IMR-90 (cell line): ENCODE measurements around the gene RASGEF1C. TPM values are rescaled to one million over a fixed set of nuclear protein-coding genes. Genes with fewer than 3 reads are reported as not detected.
A peak's percentile ranks its signal among the peaks of the same experiment; 100 is the strongest.

Source experiments
- ATAC-seq: fragments of 200-7000 bp; cut with Tn5 transposase; 2 replicates; pipeline ENCODE4 v1.9.1; 2020; ENCODE audit warnings: low read depth, mild to moderate bottlenecking, moderate library complexity
- BruUV-seq: library from RNA; stranded (reverse); fragments of 400-500 nt; replicated peaks from 2 replicates; lab custom pipeline; 2021; lab: Mats Ljungman, UMichigan
- CTCF ChIA-PET: fragments of 300-600 bp; formaldehyde crosslinking; extraction: SDS; loops from one replicate; lab custom pipeline; 2021; ENCODE audit warnings: antibody characterized with exemption; lab: Yijun Ruan, JAX
- POLR2A ChIA-PET: fragments of 300-600 bp; sonication (Branson Sonifier 250); formaldehyde crosslinking; loops from one replicate; lab custom pipeline; 2022; ENCODE audit warnings: antibody characterized with exemption; ENCODE audit not compliant: unreplicated experiment; lab: Charles Lee
- DNase-seq: peaks from one replicate; pipeline ENCODE4 v3.0.0; 2013
- H2AFZ ChIP-seq: replicated peaks from 2 replicates; pipeline ENCODE3; 2013; ENCODE audit warnings: low read length, mild to moderate bottlenecking; ENCODE audit not compliant: poor library complexity
- H2AK5ac ChIP-seq: 2 replicates; pipeline ENCODE4 v1.6.1; 2013; ENCODE audit warnings: low read depth, low read length, inconsistent platforms
- H2AK9ac ChIP-seq: replicated peaks from 2 replicates; pipeline ENCODE3; 2013; ENCODE audit warnings: mild to moderate bottlenecking, low read depth, low read length, moderate library complexity; ENCODE audit not compliant: poor library complexity
- H2BK120ac ChIP-seq: 2 replicates; pipeline ENCODE4 v1.6.1; 2013; ENCODE audit warnings: low read depth, low read length, inconsistent platforms
- H2BK15ac ChIP-seq: 3 replicates; pipeline ENCODE4 v1.6.1; 2013; ENCODE audit warnings: low read depth, low read length, inconsistent platforms
- H2BK20ac ChIP-seq: 2 replicates; pipeline ENCODE4 v1.6.1; 2013; ENCODE audit warnings: low read depth, mild to moderate bottlenecking, inconsistent platforms, low read length, moderate library complexity
- H2BK5ac ChIP-seq: 2 replicates; pipeline ENCODE4 v1.6.1; 2013; ENCODE audit warnings: mild to moderate bottlenecking, low read depth, low read length, inconsistent platforms; ENCODE audit not compliant: poor library complexity, severe bottlenecking
- H3K14ac ChIP-seq: replicated peaks from 2 replicates; pipeline ENCODE4 v1.6.1; 2013; ENCODE audit warnings: low read depth, low read length, inconsistent platforms
- H3K18ac ChIP-seq: 2 replicates; pipeline ENCODE4 v1.6.1; 2013; ENCODE audit warnings: low read depth, low read length, control low read depth
- H3K23ac ChIP-seq: 2 replicates; pipeline ENCODE4 v1.6.1; 2013; ENCODE audit warnings: low read depth, low read length, inconsistent platforms
- H3K27ac ChIP-seq: 2 replicates; pipeline ENCODE4 v1.5.1; 2013; ENCODE audit warnings: mild to moderate bottlenecking, control low read depth, low read length; ENCODE audit not compliant: insufficient read depth
- H3K27me3 ChIP-seq: 2 replicates; pipeline ENCODE4 v1.6.1; 2013; ENCODE audit warnings: low read length; ENCODE audit not compliant: control insufficient read depth, insufficient read depth
- H3K36me3 ChIP-seq: 2 replicates; pipeline ENCODE4 v1.6.1; 2013; ENCODE audit warnings: low read length, mixed read lengths; ENCODE audit not compliant: control insufficient read depth, insufficient read depth
- H3K4ac ChIP-seq: 2 replicates; pipeline ENCODE4 v1.6.1; 2013; ENCODE audit warnings: low read depth, low read length, inconsistent platforms
- H3K4me1 ChIP-seq: 2 replicates; pipeline ENCODE4 v1.6.1; 2013; ENCODE audit warnings: low read length, mixed read lengths; ENCODE audit not compliant: control insufficient read depth, insufficient read depth
- H3K4me2 ChIP-seq: 2 replicates; pipeline ENCODE4 v1.6.1; 2013; ENCODE audit warnings: low read depth, mild to moderate bottlenecking, control low read depth, low read length, moderate library complexity
- H3K4me3 ChIP-seq: 2 replicates; pipeline ENCODE4 v1.5.1; 2013; ENCODE audit warnings: low read depth, mild to moderate bottlenecking, control low read depth, low read length, moderate library complexity; ENCODE audit not compliant: insufficient read depth
- H3K56ac ChIP-seq: 2 replicates; pipeline ENCODE4 v1.6.1; 2013; ENCODE audit warnings: low read length, inconsistent platforms; ENCODE audit not compliant: insufficient read depth; ENCODE audit errors: extremely low read depth
- H3K79me1 ChIP-seq, 2 experiments: 2 replicates each; pipeline ENCODE4 v1.6.1; 2013; ENCODE audit warnings: low read length in 2 of 2, inconsistent platforms in 1 of 2, low read depth in 1 of 2
- H3K9ac ChIP-seq: 2 replicates; pipeline ENCODE4 v1.6.1; 2013; ENCODE audit warnings: low read depth, low read length, control low read depth
- H3K9me1 ChIP-seq: 2 replicates; pipeline ENCODE4 v1.6.1; 2013; ENCODE audit warnings: low read length, inconsistent platforms; ENCODE audit not compliant: insufficient read depth
- H3K9me3 ChIP-seq: 2 replicates; pipeline ENCODE4 v1.6.1; 2013; ENCODE audit warnings: low read length; ENCODE audit not compliant: control insufficient read depth, insufficient read depth
- H4K20me1 ChIP-seq: 2 replicates; pipeline ENCODE4 v1.6.1; 2013; ENCODE audit warnings: low read length, inconsistent platforms; ENCODE audit not compliant: insufficient read depth
- H4K5ac ChIP-seq: 2 replicates; pipeline ENCODE4 v1.6.1; 2013; ENCODE audit warnings: mild to moderate bottlenecking, low read depth, low read length, control low read depth
- H4K8ac ChIP-seq, 2 experiments: 2 replicates each; pipeline ENCODE4 v1.6.1; 2013; ENCODE audit warnings: low read depth in 2 of 2, low read length in 2 of 2, control low read depth in 1 of 2, inconsistent platforms in 1 of 2
- H4K91ac ChIP-seq: 2 replicates; pipeline ENCODE4 v1.6.1; 2013; ENCODE audit warnings: low read depth, low read length, inconsistent platforms; ENCODE audit not compliant: insufficient read depth
- BHLHE40 ChIP-seq: fragments of 150-350 bp; IDR thresholded peaks from 2 replicates; pipeline ENCODE4 v1.6.1; 2016; ENCODE audit warnings: mild to moderate bottlenecking, low read depth, low read length
- RCOR1 ChIP-seq: IDR thresholded peaks from 2 replicates; pipeline ENCODE4 v1.6.1; 2012; ENCODE audit warnings: mild to moderate bottlenecking, low read length, improper control_type of control experiment; ENCODE audit not compliant: insufficient replicate concordance
- WGBS, 2 experiments: methylation state at CpG; one replicate each; pipeline versions ENCODE4 v1.1.5 to v1.1.7; 2013; ENCODE audit warnings: missing lambda C conversion rate in 2 of 2; ENCODE audit not compliant: insufficient read length in 1 of 2; ENCODE audit errors: extremely low coverage in 2 of 2; 5-methylcytosine and 5-hydroxymethylcytosine counted together
- dilution Hi-C: fragments of 300-500 bp; cut with HindIII; formaldehyde crosslinking; loops from one replicate; pipeline ENCODE4 v1.14.3; 2018; ENCODE audit warnings: low sequenced_read_pairs; ENCODE audit not compliant: unreplicated experiment
- in situ Hi-C: fragments of 300-500 bp; cut with MboI; formaldehyde crosslinking; loops from 3 replicates; pipeline ENCODE4 v1.14.3; 2019; ENCODE audit warnings: low sequenced_read_pairs, inconsistent platforms, mixed read lengths
- intact Hi-C: fragments of 100-400 bp; cut with micrococcal nuclease; formaldehyde crosslinking; loops from 2 replicates; pipeline ENCODE4 v1.10.0; 2022
- polyA plus RNA-seq, 3 experiments: library from polyadenylated mRNA; depleted of rRNA; stranded (reverse); fragments of >200 nt; gene quantifications; 2 replicates each; pipeline ENCODE4 v1.2.3, GENCODE V29; 2012; ENCODE audit warnings: low replicate concordance in 1 of 3
- total RNA-seq: library from RNA; depleted of rRNA; stranded (reverse); fragments of >200 nt; gene quantifications from 2 replicates; pipeline ENCODE4 v1.2.3, GENCODE V29; 2012

RASGEF1C gene
- total and polyA plus RNA-seq, 2 of the 4 experiments (the other 2 are of a cell fraction) = not detected

DNA sequence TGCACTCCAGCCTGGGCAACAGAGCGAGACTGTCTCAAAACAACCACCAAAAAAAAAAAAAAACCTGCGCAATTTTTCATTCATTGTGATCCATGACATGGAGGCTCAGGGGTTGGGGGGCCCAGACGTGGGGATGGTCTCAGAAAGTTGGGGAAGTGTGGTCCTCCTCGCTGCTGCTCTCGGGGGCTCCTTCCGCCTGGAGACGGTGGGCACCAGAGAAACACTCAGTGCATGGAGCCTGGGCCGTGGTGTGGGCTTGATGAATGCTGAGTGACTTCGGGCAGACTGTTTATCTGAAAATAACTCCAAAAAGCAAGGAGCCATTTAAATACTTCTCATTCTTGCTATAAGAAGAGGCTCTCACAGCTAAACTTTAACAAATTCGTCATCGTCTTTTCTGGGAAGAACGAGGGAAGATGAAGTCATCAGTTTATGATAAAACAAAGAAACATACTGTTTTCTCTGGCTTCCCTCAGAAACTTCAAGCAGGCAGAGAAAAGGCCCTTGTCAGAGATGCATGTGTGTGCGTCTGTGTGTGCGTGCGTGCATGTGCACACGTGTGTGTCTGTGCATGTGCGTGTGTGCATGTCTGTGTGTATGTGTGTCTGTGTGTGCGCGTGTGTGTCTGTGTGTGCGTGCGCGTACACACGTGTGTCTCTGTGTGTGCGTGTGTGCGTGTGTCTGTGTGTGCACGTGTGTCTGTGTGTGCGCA is 35.0 kb downstream of the RASGEF1C start:
- no peak overlapping the region for H3K4me3 ChIP-seq
- H2AFZ ChIP-seq = peak overlapping the region; percentile 66
- DNase-seq (peak; percentile 90), ATAC-seq (peak; percentile 69)
- no peak for TF ChIP-seq RCOR1
- peak; percentile 51; the same call in 1 of the 2 replicates for TF ChIP-seq BHLHE40
- no TSS peak for BruUV-seq
- ChIA-PET CTCF (interaction anchor here (1.0 kb wide), 1 partner anchor 11 kb away, joined by 3 read pairs; no protein-coding TSS in a partner anchor), POLR2A (interaction anchor here (0.6 kb wide), 1 partner anchor 35 kb away, joined by 6 read pairs; no protein-coding TSS in a partner anchor)
- H3K4me2 ChIP-seq = peak overlapping the region; percentile 56
- peak overlapping the region; percentile 91; the same call in 1 of the 2 replicates for H2AK5ac ChIP-seq
- H2BK15ac ChIP-seq = no peak overlapping the region
- no peak overlapping the region for H3K14ac ChIP-seq
- in situ Hi-C loops = no loop called here
- H3K9ac ChIP-seq = no peak overlapping the region
- peaks cover 23% of the 10 kb centered on the region; the same call in 1 of the 2 replicates for H3K4me1 ChIP-seq
- WGBS, 2 experiments = 87% methylated on average over 9 of the region's 27 CpGs; no CpG with 5 or more reads in 1 of the 2 experiments
- no peaks in the 10 kb centered on the region for H3K27me3 ChIP-seq
- H3K56ac ChIP-seq = no peak overlapping the region
- no peak overlapping the region for H2AK9ac ChIP-seq
- peak overlapping the region; percentile 22 for H3K18ac ChIP-seq
- no peaks in the 10 kb centered on the region for H3K36me3 ChIP-seq
- no peak overlapping the region; the same call in 1 of the 2 replicates for H4K5ac ChIP-seq
- intact Hi-C loops = no loop called here
- dilution Hi-C loops = no loop called here
- no peaks in the 10 kb centered on the region for H3K79me1 ChIP-seq
- H4K20me1 ChIP-seq = no peaks in the 10 kb centered on the region
- H2BK20ac ChIP-seq = no peak overlapping the region
- peak overlapping the region; percentile 91 for H3K27ac ChIP-seq
- no peaks in the 10 kb centered on the region for H3K9me3 ChIP-seq
- H3K9me1 ChIP-seq = peaks cover 5% of the 10 kb centered on the region; the same call in 1 of the 2 replicates
- peak overlapping the region in 1 of 2 experiments; percentile 69; a peak in 2 of 4 replicates for H4K8ac ChIP-seq
- H4K91ac ChIP-seq = peak overlapping the region; percentile 57
- no peak overlapping the region for H3K23ac ChIP-seq
- peak overlapping the region; percentile 79; the same call in 1 of the 2 replicates for H3K4ac ChIP-seq
- peak overlapping the region; percentile 55; the same call in 1 of the 2 replicates for H2BK120ac ChIP-seq
- H2BK5ac ChIP-seq = peak overlapping the region; percentile 64
